GM12878 (cell line): Measurements from ENCODE around the gene SLC35F3. TPM values are rescaled to one million over a fixed set of nuclear protein-coding genes. Genes with fewer than 3 reads are reported as not detected.
A peak's percentile ranks its signal among the peaks of the same experiment; 100 is the strongest.

Source experiments
- ATAC-seq: fragments of 200-7000 bp; cut with Tn5 transposase; 3 replicates; pipeline ENCODE4 v1.9.1; 2020; ENCODE audit warnings: mild to moderate bottlenecking, moderate library complexity
- BruUV-seq: library from RNA; stranded (reverse); fragments of 400-500 nt; replicated peaks from 2 replicates; lab custom pipeline; 2021; lab: Mats Ljungman, UMichigan
- CTCF ChIA-PET: fragments of 300-600 bp; sonication (Branson Sonifier 250); formaldehyde crosslinking; extraction: SDS; loops from one replicate; lab custom pipeline; 2021; ENCODE audit warnings: inconsistent platforms; lab: Yijun Ruan, JAX
- POLR2A ChIA-PET: fragments of 350-600 bp; formaldehyde crosslinking; extraction: SDS; loops from one replicate; lab custom pipeline; 2021; ENCODE audit warnings: inconsistent platforms; lab: Charles Lee
- RAD21 ChIA-PET: fragments of 300-600 bp; sonication (Branson Sonifier 250); formaldehyde crosslinking; loops from one replicate; lab custom pipeline; 2023; ENCODE audit warnings: antibody characterized with exemption; ENCODE audit not compliant: unreplicated experiment; lab: Charles Lee
- SMC1A ChIA-PET: fragments of 300-600 bp; sonication (Branson Sonifier 250); formaldehyde crosslinking; loops from one replicate; lab custom pipeline; 2023; ENCODE audit not compliant: unreplicated experiment, uncharacterized antibody; lab: Charles Lee
- DNase-seq: peaks from one replicate; pipeline ENCODE4 v3.0.0-alpha.2; 2011; ENCODE audit warnings: low read depth, low spot score
- FAIRE-seq: peaks from 3 replicates; lab custom pipeline; 2011; peaks lifted over from hg19 to GRCh38; lab: Jason Lieb, UNC
- H2AFZ ChIP-seq: 2 replicates; pipeline ENCODE4 v1.6.0; 2011; ENCODE audit warnings: low read depth, low read length, control low read depth; ENCODE audit not compliant: control insufficient read depth
- H3K27ac ChIP-seq: 2 replicates; pipeline ENCODE4 v1.5.1; 2011; ENCODE audit warnings: control low read depth; ENCODE audit not compliant: control insufficient read depth, insufficient read depth
- H3K27me3 ChIP-seq, 2 experiments: replicated peaks in 1 of 2; 2 replicates each; pipeline versions ENCODE4 v1.6.0 to v1.6.1; 2011; ENCODE audit warnings: low read length in 1 of 2; ENCODE audit not compliant: control insufficient read depth in 2 of 2, insufficient read depth in 2 of 2
- H3K36me3 ChIP-seq, 2 experiments: 2 replicates each; pipeline ENCODE4 v1.5.1; 2011; ENCODE audit warnings: low read length in 1 of 2; ENCODE audit not compliant: control insufficient read depth in 2 of 2, insufficient read depth in 2 of 2
- H3K4me1 ChIP-seq: 2 replicates; pipeline ENCODE4 v1.6.1; 2011; ENCODE audit warnings: mild to moderate bottlenecking, low read length, moderate library complexity, mixed read lengths; ENCODE audit not compliant: control insufficient read depth, insufficient read depth
- H3K4me2 ChIP-seq: 2 replicates; pipeline ENCODE4 v1.6.0; 2011; ENCODE audit warnings: control low read depth; ENCODE audit not compliant: control insufficient read depth, insufficient read depth
- H3K4me3 ChIP-seq: fragments of 200-600 bp; sonication (generic); 2 replicates; pipeline ENCODE4 v1.5.1; 2016
- H3K79me2 ChIP-seq: 2 replicates; pipeline ENCODE4 v1.6.0; 2011; ENCODE audit warnings: low read length; ENCODE audit not compliant: control insufficient read depth, insufficient read depth
- H3K9ac ChIP-seq: 2 replicates; pipeline ENCODE4 v1.8.0; 2011; ENCODE audit warnings: low read length, control low read depth, mixed read lengths; ENCODE audit not compliant: control insufficient read depth, insufficient read depth
- H3K9me3 ChIP-seq: replicated peaks from 3 replicates; pipeline ENCODE4 v1.5.1; 2011; ENCODE audit warnings: mild to moderate bottlenecking, low read length; ENCODE audit not compliant: control insufficient read depth, insufficient read depth
- H4K20me1 ChIP-seq: 2 replicates; pipeline ENCODE4 v1.6.0; 2011; ENCODE audit not compliant: control insufficient read depth, insufficient read depth
- BCL11A ChIP-seq: IDR thresholded peaks from 2 replicates; pipeline ENCODE4 v1.6.1; 2011; ENCODE audit warnings: low read depth, low read length
- CREB1 ChIP-seq: IDR thresholded peaks from 2 replicates; pipeline ENCODE4 v1.6.1; 2012; ENCODE audit warnings: low read depth, mild to moderate bottlenecking, inconsistent platforms
- ETV6 ChIP-seq, 2 experiments: fragments of 450-650 bp in 1 of 2; IDR thresholded peaks in 1 of 2; conservative IDR thresholded peaks in 1 of 2; 2 replicates each; pipeline ENCODE4 v1.6.1; 2014; ENCODE audit warnings: antibody characterized with exemption in 1 of 2, borderline replicate concordance in 1 of 2, low read depth in 1 of 2, mild to moderate bottlenecking in 1 of 2, moderate library complexity in 1 of 2
- FOXM1 ChIP-seq: IDR thresholded peaks from 2 replicates; pipeline ENCODE4 v1.6.1; 2012; ENCODE audit warnings: low read depth, mild to moderate bottlenecking, inconsistent platforms, low read length, moderate library complexity
- IRF3 ChIP-seq: fragments of 450-650 bp; IDR thresholded peaks from 2 replicates; pipeline ENCODE4 v1.6.1; 2014; ENCODE audit warnings: mild to moderate bottlenecking
- NFXL1 ChIP-seq: fragments of 450-650 bp; IDR thresholded peaks from 2 replicates; pipeline ENCODE4 v1.6.1; 2017; ENCODE audit warnings: antibody characterized with exemption, mild to moderate bottlenecking, borderline replicate concordance
- POU2F2 ChIP-seq: IDR thresholded peaks from 3 replicates; pipeline ENCODE4 v1.6.1; 2011; ENCODE audit warnings: low read depth, mild to moderate bottlenecking, low read length, borderline replicate concordance
- RAD21 ChIP-seq: IDR thresholded peaks from 2 replicates; pipeline ENCODE4 v1.6.1; 2011; ENCODE audit warnings: mild to moderate bottlenecking, low read depth, low read length, moderate library complexity; ENCODE audit not compliant: insufficient read depth
- SREBF2 ChIP-seq: IDR thresholded peaks from 2 replicates; pipeline ENCODE4 v1.6.1; 2012; ENCODE audit warnings: mild to moderate bottlenecking, low read length
- YBX1 ChIP-seq: fragments of 450-650 bp; IDR thresholded peaks from 2 replicates; pipeline ENCODE4 v1.6.1; 2016; ENCODE audit warnings: antibody characterized with exemption
- YY1 ChIP-seq: IDR thresholded peaks from 2 replicates; pipeline ENCODE4 v1.6.1; 2011; ENCODE audit warnings: low read depth, mild to moderate bottlenecking, low read length
- WGBS: methylation state at CpG from one replicate; pipeline ENCODE4 v1.1.6; 2016; ENCODE audit warnings: low lambda C conversion rate; ENCODE audit not compliant: insufficient replicate concordance, insufficient coverage; ENCODE audit errors: missing lambda C conversion rate; 5-methylcytosine and 5-hydroxymethylcytosine counted together
- in situ Hi-C: fragments of 300-500 bp; cut with MboI; formaldehyde crosslinking; loops from 9 replicates; pipeline ENCODE4 v1.14.3; 2018; ENCODE audit warnings: mixed read lengths
- intact Hi-C: fragments of 100-400 bp; cut with micrococcal nuclease; formaldehyde crosslinking; loops from one replicate; pipeline ENCODE4 v1.14.2; 2022; ENCODE audit not compliant: unreplicated experiment
- polyA plus RNA-seq, 11 experiments: library from polyadenylated mRNA; depleted of rRNA in 4 of 11; unstranded in 6 of 11; stranded (reverse) in 5 of 11; fragments of >200 nt; fragmentation: Nextera tagmentation in 4 of 11; fragmentation: Illumina TruSeq in 1 of 11; extraction: Ambion mirVana in 4 of 11; extraction: Trizol in 1 of 11; gene quantifications; 1 replicate in 1 of 11; 2 replicates in 10 of 11; pipeline versions ENCODE4 v1.2.1 to v1.2.3, GENCODE V29; 2011 to 2016; ENCODE audit warnings: inconsistent platforms in 2 of 11, missing spikeins in 2 of 11, low read depth in 1 of 11
- total RNA-seq, 4 experiments: library from RNA; depleted of rRNA in 3 of 4; stranded (reverse); fragments of >200 nt in 3 of 4; fragmentation: Illumina TruSeq in 1 of 4; extraction: Trizol in 1 of 4; gene quantifications; 2 replicates each; pipeline versions ENCODE4 v1.2.1 to v1.2.3, GENCODE V29; 2013 to 2021
- TF ChIP-seq, protein P1 (sequence below): IDR thresholded peaks from 2 replicates; pipeline ENCODE4 v1.6.1; 2012; ENCODE audit warnings: low read depth, low read length, improper control_type of control experiment
- TF ChIP-seq, protein P2 (sequence below), 3 experiments: IDR thresholded peaks in 2 of 3; conservative IDR thresholded peaks in 1 of 3; 2 replicates each; pipeline ENCODE4 v1.5.1; 2011; ENCODE audit warnings: low read depth in 3 of 3, low read length in 3 of 3, mild to moderate bottlenecking in 3 of 3, control low read depth in 2 of 3, moderate library complexity in 2 of 3, inconsistent platforms in 1 of 3, mixed read lengths in 1 of 3; ENCODE audit not compliant: control insufficient read depth in 2 of 3, insufficient read depth in 1 of 3; ENCODE audit errors: extremely low read depth in 1 of 3
- TF ChIP-seq, protein P3 (sequence below): IDR thresholded peaks from 2 replicates; pipeline ENCODE4 v1.6.1; 2011; ENCODE audit warnings: borderline replicate concordance, low read depth, mild to moderate bottlenecking, moderate library complexity, mixed read lengths, low read length; ENCODE audit not compliant: insufficient read depth; ENCODE audit errors: extremely low read length

Gene SLC35F3
- total and polyA plus RNA-seq, 10 of the 15 experiments (the other 5 are each of a cell fraction or from before 2014, with no cell fraction given), result 1.0 to 8.6 (median 5.7) TPM

DNA sequence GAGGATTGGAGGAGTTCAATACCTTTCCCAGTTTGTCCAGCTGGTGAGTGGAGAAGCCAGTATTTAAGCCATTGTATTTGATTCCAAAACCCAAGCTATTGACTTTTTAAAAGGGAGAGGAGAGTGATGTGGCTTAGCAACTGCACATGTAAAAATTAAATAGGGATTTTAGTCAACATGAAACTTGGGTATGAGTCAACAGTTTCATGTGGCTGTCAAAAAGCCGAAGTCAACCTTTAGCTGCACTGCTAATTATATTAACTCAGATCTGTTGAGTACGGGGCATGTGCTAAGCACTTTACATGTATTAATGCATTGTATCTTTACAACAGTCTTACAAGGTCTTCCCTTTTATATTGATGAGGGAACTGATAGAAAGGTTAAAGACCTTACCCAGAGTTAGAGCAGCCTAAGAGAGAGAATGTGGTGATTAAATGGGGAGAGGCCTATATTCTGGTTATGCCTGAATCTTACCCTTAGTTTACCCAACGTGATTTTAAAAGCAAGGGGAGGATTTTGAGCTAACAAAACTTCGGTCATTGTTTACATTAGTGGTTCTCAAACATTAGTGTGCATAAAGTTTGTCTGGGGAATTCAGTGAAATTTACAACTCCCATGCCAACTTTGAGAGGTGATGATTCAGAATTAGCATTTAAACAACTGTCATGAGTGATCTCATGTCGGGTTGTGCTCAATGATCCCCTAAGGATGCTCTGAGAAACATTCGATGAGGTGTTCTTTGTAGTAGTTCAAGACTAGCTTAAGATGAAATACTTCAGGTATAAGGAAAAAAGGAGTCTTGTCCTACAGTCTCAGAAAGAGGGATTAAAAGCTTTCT is 6.9 kb upstream of the SLC35F3 start (continued):
- no peak for TF ChIP-seq YY1
- TF ChIP-seq POU2F2, result peak; percentile 71; the same call in 1 of the 3 replicates
- TF ChIP-seq BCL11A, result peak; percentile 96
- TF ChIP-seq YBX1, result no peak
- TF ChIP-seq, protein P1, sequence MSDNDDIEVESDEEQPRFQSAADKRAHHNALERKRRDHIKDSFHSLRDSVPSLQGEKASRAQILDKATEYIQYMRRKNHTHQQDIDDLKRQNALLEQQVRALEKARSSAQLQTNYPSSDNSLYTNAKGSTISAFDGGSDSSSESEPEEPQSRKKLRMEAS, result no peak; the same call in 1 of the 2 replicates

- ChIA-PET POLR2A (no interaction called here), RAD21 (no interaction called here), CTCF (no interaction called here), SMC1A (interaction anchor here (1.5 kb wide), 1 partner anchor 40 kb away, joined by 3 read pairs; no protein-coding TSS in a partner anchor)
- TF ChIP-seq IRF3 (no peak), FOXM1 (no peak), NFXL1 (no peak), SREBF2 (no peak), RAD21 (no peak), ETV6 (conservative IDR thresholded peaks at IDR 0.05 in 1 of 2, IDR thresholded peaks at IDR 0.05 in 1 of 2; ENCODE audit: borderline replicate concordance in 1 of 2, low read depth in 1 of 2) (no peak), CREB1 (no peak)
- TF ChIP-seq, protein P2, sequence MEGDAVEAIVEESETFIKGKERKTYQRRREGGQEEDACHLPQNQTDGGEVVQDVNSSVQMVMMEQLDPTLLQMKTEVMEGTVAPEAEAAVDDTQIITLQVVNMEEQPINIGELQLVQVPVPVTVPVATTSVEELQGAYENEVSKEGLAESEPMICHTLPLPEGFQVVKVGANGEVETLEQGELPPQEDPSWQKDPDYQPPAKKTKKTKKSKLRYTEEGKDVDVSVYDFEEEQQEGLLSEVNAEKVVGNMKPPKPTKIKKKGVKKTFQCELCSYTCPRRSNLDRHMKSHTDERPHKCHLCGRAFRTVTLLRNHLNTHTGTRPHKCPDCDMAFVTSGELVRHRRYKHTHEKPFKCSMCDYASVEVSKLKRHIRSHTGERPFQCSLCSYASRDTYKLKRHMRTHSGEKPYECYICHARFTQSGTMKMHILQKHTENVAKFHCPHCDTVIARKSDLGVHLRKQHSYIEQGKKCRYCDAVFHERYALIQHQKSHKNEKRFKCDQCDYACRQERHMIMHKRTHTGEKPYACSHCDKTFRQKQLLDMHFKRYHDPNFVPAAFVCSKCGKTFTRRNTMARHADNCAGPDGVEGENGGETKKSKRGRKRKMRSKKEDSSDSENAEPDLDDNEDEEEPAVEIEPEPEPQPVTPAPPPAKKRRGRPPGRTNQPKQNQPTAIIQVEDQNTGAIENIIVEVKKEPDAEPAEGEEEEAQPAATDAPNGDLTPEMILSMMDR (IDR thresholded peaks at IDR 0.05 in 2 of 3, conservative IDR thresholded peaks at IDR 0.05 in 1 of 3; ENCODE audit: control insufficient read depth in 2 of 3, extremely low read depth in 1 of 3, insufficient read depth in 1 of 3, low read depth in 3 of 3, low read length in 3 of 3), result no peak
- TF ChIP-seq, protein P3, sequence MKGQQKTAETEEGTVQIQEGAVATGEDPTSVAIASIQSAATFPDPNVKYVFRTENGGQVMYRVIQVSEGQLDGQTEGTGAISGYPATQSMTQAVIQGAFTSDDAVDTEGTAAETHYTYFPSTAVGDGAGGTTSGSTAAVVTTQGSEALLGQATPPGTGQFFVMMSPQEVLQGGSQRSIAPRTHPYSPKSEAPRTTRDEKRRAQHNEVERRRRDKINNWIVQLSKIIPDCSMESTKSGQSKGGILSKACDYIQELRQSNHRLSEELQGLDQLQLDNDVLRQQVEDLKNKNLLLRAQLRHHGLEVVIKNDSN, result no peak
- ATAC-seq (no peak), DNase-seq (no peak), FAIRE-seq (no peak)
- Histone ChIP-seq H3K27ac (no peak overlapping the region), H3K4me3 (no peak overlapping the region), H3K79me2 (no peaks in the 10 kb centered on the region), H3K9me3 (peaks cover 6% of the 10 kb centered on the region), H3K36me3 (no peaks in the 10 kb centered on the region), H2AFZ (no peak overlapping the region), H3K27me3 (peaks cover 2 to 13% of the 10 kb centered on the region in 2 experiments), H3K4me2 (no peak overlapping the region), H3K4me1 (peaks cover 10% of the 10 kb centered on the region; the same call in 1 of the 2 replicates), H4K20me1 (no peaks in the 10 kb centered on the region), H3K9ac (no peak overlapping the region)
- intact Hi-C loops, result no loop called here
- WGBS, result 2% methylated on average over 3 of the region's 3 CpGs
- no TSS peak for BruUV-seq
- in situ Hi-C loops, result no loop called here
These were observed 3.0 kb upstream of the SLC35F3 start for GRCh38 chr1:233901495-233901894.
